Left cardiac atrium (tissue), 4 donors: ENCODE measurements around the gene USP2. TPM values are rescaled to one million over a fixed set of nuclear protein-coding genes. Genes with fewer than 3 reads are reported as not detected.
"Not testable (repeated sequence)": the region's sequence is repeated elsewhere in the genome, so short reads cannot be mapped to it uniquely, and the experiment has no call there.

Source experiments
- ATAC-seq, 2 donors: fragments of 200-7000 bp; cut with Tn5 transposase; one replicate each; pipeline ENCODE4 v1.9.1; 2020; ENCODE audit warnings: mild to moderate bottlenecking in 2 of 2, moderate library complexity in 2 of 2
- DNase-seq: peaks from one replicate; pipeline ENCODE4 v3.0.0-alpha.2; 2020
- intact Hi-C, 2 donors: fragments of 100-400 bp; cut with DNase I; formaldehyde crosslinking; loops; one replicate each; pipeline versions ENCODE4 v1.14.1 to v1.15.1; 2022 to 2023
- total RNA-seq, 2 donors: library from RNA; stranded (reverse); fragmentation: NEBNext Ultra II Directional; extraction: Animal tissue kit (Norgen Biotek cat#: 25700); gene quantifications; one replicate each; pipeline ENCODE4 v1.2.1, GENCODE V29; 2021
- donor health status: DM: no; HTN: yes; CAD: no.
- donor health status: DM: no; HTN: yes; CAD: no; lungs with severe emphysema.
- donor health status: DM: yes; HTN: yes; CAD: no.
- donor health status: Dilated cardiomyopathy.

Gene USP2
- total RNA-seq, 2 donors from 2014 or later = 65.8 to 68.8 TPM

- ATAC-seq (no peak), DNase-seq (no peak)
- intact Hi-C loops = no loop called here
Observed at GRCh38 chr11:119415517-119415916, 34.0 kb upstream of the USP2 start.

- ATAC-seq = no peak
- DNase-seq = no peak
- intact Hi-C loops = no loop called here
Observed at GRCh38 chr11:119414734-119415133, 33.2 kb upstream of the USP2 start.

GRCh38 chr11:119414321-119414720, 32.8 kb upstream of the USP2 start:
- ATAC-seq (no peak), DNase-seq (no peak)
- intact Hi-C loops = no loop called here

- DNase-seq (no peak), ATAC-seq (no peak)
- intact Hi-C loops = no loop called here
Observed at GRCh38 chr11:119412072-119412471, 30.6 kb upstream of the USP2 start.

GRCh38 chr11:119410501-119410900, 29.0 kb upstream of the USP2 start:
- DNase-seq (no peak), ATAC-seq (no peak)
- intact Hi-C loops = no loop called here

GRCh38 chr11:119409731-119410130, 28.2 kb upstream of the USP2 start:
- DNase-seq (no peak), ATAC-seq (no peak)
- intact Hi-C loops = no loop called here

GRCh38 chr11:119406005-119406404, 24.5 kb upstream of the USP2 start:
- intact Hi-C loops = no loop called here
- no peak for DNase-seq
- ATAC-seq = no peak

- intact Hi-C loops, ATAC-seq, DNase-seq: not testable (repeated sequence)
Observed at GRCh38 chr11:119405448-119405847, 24.0 kb upstream of the USP2 start.

- intact Hi-C loops = no loop called here
- ATAC-seq = no peak
- DNase-seq = no peak
Observed at GRCh38 chr11:119404872-119405271, 23.4 kb upstream of the USP2 start.

- ATAC-seq (peak in 1 of 2 donors; percentile 14), DNase-seq (no peak)
- intact Hi-C loops = no loop called here
Observed at GRCh38 chr11:119403021-119403420, 21.5 kb upstream of the USP2 start.

- ATAC-seq (no peak), DNase-seq (no peak)
- intact Hi-C loops = no loop called here
Observed at GRCh38 chr11:119402470-119402869, 21.0 kb upstream of the USP2 start.

GRCh38 chr11:119400860-119401259, 19.4 kb upstream of the USP2 start:
- intact Hi-C loops = no loop called here
- DNase-seq (no peak), ATAC-seq (no peak)

- intact Hi-C loops = no loop called here
- ATAC-seq (no peak), DNase-seq (no peak)
Observed at GRCh38 chr11:119397740-119398139, 16.2 kb upstream of the USP2 start.

- no peak for ATAC-seq
- intact Hi-C loops = no loop called here
- DNase-seq = no peak
Observed at GRCh38 chr11:119396835-119397234, 15.3 kb upstream of the USP2 start.

- no peak for DNase-seq
- ATAC-seq = no peak
- intact Hi-C loops = no loop called here
Observed at GRCh38 chr11:119391275-119391674, 9.8 kb upstream of the USP2 start.

- DNase-seq (no peak), ATAC-seq (no peak)
- intact Hi-C loops = no loop called here
Observed at GRCh38 chr11:119389611-119390254, 8.2 kb upstream of the USP2 start.

GRCh38 chr11:119388103-119388502, 6.6 kb upstream of the USP2 start:
- DNase-seq = no peak
- ATAC-seq = no peak
- intact Hi-C loops = no loop called here

- intact Hi-C loops = no loop called here
- ATAC-seq (no peak), DNase-seq (no peak)
Observed at GRCh38 chr11:119384332-119384731, 2.8 kb upstream of the USP2 start.

GRCh38 chr11:119382513-119382912, 1.0 kb upstream of the USP2 start:
- DNase-seq, ATAC-seq, intact Hi-C loops: not testable (repeated sequence)

- ATAC-seq (no peak), DNase-seq (no peak)
- intact Hi-C loops = no loop called here
Observed at GRCh38 chr11:119382101-119382500, 611 bp upstream of the USP2 start.

GRCh38 chr11:119380827-119381180, 686 bp downstream of the USP2 start:
- intact Hi-C loops = loop anchor here in 1 of 2 donors (2.0 kb wide), 1 partner anchor 24 kb away; no protein-coding TSS in a partner anchor
- ATAC-seq = peak in 1 of 2 donors; percentile 1
- no peak for DNase-seq
